ENCODE measurements around the gene MALL. TPM values are rescaled to one million over a fixed set of nuclear protein-coding genes. Genes with fewer than 3 reads are reported as not detected.
A peak's percentile ranks its signal among the peaks of the same experiment; 100 is the strongest.
"Not testable (repeated sequence)": the region's sequence is repeated elsewhere in the genome, so short reads cannot be mapped to it uniquely, and the experiment has no call there.

The MALL gene
- total and polyA plus RNA-seq, 7 donors, result 2.6 to 10.0 (median 4.8) TPM

DNA sequence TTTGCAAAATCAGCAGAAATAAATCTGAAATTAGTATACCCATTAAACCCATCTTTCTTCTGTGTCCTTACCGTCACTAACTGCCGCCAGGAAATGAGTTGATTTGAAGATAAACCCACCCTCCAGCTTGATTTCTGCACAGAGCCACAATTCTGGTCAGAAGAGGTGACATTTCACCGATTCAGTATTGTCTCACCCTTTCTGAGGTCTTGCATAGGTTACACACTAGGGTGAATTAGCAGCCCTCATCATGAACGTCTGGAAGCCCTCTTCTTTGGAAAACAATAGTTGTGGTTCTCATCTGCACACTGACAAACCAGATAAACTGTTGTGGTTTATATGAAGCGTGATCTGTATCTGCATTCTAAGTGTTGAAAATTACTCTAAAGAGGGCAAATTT is 61.9 kb downstream of the MALL start:
- no CpG with 5 or more reads among the region's 5 CpGs for WGBS, 3 donors
- H3K4me1 ChIP-seq; DNase-seq; intact Hi-C loops (cut with DNase I); H3K27ac ChIP-seq; H3K9me3 ChIP-seq; H3K4me3 ChIP-seq; ATAC-seq; H3K27me3 ChIP-seq (ENCODE audit: insufficient read depth in 3 of 3, low read length in 2 of 3); H3K36me3 ChIP-seq (ENCODE audit: insufficient read depth in 1 of 2, low read depth in 1 of 2): not testable (repeated sequence)

DNA sequence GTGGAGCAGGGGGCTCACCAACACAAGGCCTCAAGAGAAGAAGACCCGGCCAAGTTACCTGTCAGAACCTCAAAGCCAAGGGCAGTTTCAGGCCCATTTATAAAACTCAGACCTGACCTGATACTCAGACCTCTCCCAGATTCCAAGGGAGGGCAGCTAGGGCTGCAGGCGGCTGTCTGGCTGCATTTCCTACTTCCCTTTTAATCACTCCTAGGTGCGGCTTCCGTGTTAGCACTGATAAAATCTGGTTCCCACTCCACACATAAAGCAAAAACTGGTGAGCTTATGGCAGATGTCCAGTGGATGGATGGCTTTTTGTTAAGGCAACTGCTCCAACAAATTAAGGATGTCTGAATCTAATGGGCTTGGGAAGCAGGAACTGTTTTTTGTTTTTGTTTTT is 63.5 kb downstream of the MALL start:
- DNase-seq; ATAC-seq; intact Hi-C loops (cut with DNase I): not testable (repeated sequence)

DNA sequence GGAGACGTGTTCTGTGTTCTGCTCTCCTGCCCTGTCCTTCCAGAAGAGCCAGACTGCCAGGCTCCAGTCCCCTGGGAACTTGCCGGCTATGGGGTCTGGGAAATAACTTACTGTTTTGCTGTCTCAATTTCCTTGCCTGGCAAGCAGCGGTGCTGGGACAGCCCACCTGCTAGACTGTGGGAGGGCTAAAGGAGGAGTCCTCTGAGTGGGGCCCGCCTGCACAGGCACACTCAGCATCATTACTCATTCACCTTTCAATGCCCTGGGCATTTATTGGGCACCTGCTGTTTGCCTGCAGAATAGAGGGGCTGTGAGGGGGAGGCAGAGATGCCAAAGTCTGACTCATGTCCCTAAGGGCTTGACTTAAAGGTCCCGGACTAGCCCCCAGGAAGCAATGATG is 65.4 kb downstream of the MALL start:
- H3K36me3 ChIP-seq (ENCODE audit: insufficient read depth in 1 of 2, low read depth in 1 of 2); intact Hi-C loops (cut with DNase I); H3K4me1 ChIP-seq; H3K9me3 ChIP-seq; H3K4me3 ChIP-seq; DNase-seq; ATAC-seq; H3K27me3 ChIP-seq (ENCODE audit: insufficient read depth in 3 of 3, low read length in 2 of 3); H3K27ac ChIP-seq: not testable (repeated sequence)
- no CpG with 5 or more reads among the region's 5 CpGs for WGBS, 3 donors

More for the DNA sequence above, 63.5 kb downstream of the MALL start:
- not testable (repeated sequence) for H3K27me3 ChIP-seq (ENCODE audit: insufficient read depth in 3 of 3, low read length in 2 of 3); H3K36me3 ChIP-seq (ENCODE audit: insufficient read depth in 1 of 2, low read depth in 1 of 2); H3K27ac ChIP-seq; H3K9me3 ChIP-seq; H3K4me3 ChIP-seq; H3K4me1 ChIP-seq
- WGBS, 3 donors, result no CpG with 5 or more reads among the region's 4 CpGs

DNA sequence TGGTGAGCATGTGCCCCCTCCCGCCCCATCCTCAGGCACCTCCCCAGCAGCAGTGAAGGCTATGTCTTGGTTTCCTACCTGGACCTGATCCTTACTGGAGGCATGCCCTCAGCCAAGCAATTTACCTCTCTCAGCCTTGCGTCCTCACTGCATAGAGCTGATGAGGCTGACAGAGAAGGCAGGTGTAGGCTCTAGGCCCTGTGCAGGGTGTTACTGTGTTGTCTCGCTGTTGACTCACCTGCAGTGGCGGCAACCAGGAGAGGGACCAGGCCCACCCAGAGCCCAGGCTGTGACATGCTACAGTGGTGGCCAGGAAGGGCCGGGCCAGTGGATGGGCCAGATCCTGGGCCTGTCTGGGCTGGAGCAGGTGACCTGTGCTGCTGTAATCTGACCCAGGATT is 65.9 kb downstream of the MALL start:
- H3K4me3 ChIP-seq; H3K4me1 ChIP-seq; H3K36me3 ChIP-seq (ENCODE audit: insufficient read depth in 1 of 2, low read depth in 1 of 2); H3K27ac ChIP-seq; intact Hi-C loops (cut with DNase I); H3K9me3 ChIP-seq; DNase-seq; H3K27me3 ChIP-seq (ENCODE audit: insufficient read depth in 3 of 3, low read length in 2 of 3): not testable (repeated sequence)
- ATAC-seq, result peak in 1 of 4 donors; percentile 18
- 65 to 67% (median 67%) methylated on average over 3 of the region's 5 CpGs for WGBS, 3 donors

DNA sequence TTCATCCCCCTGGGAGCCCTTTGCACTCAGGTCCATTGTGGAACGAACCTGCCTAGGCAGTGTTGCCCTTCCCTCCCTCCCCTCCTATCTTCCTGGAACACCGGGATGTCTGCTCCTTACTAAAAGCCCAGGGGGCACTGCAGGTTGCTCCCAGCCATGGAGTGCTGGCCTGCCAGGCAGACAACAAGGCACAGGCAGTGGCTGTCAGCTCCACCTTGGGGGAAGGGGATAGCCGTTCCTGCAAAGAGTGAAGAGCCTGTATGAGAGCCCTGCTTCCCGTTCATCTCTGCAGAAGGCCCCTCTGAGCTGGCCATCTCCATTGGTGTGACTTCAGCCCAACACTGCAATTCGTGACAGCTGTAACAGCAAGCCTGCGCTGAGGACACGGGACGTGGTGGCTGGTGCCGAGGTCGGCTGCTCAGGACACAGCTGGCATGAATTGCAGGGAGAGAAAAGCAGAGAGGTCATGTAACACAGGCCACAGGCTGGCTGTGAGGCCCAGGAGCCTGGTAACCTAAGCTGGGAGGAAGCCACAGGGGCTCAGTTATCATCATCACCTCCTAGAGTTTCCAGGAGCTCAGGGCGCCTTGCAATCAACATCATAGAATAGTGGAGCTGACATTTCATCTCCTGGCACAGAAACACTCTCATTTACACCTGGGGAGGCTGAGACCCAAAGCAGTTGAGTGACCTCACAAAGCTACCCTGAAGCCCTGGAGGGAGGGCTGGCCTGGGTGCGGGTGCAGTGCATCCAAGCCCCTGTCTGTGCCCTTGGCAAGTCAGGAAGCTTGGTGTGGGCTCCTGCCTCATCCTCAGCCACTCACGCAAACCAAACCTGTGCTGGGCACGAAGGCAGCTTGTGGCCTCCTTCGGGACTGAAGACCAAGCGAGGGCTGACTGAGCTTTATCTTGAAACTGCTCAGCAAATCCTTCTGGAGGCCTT is 67.1 kb downstream of the MALL start:
- H3K27ac ChIP-seq, result peak overlapping the region; percentile 58
- intact Hi-C loops (cut with DNase I); H3K4me3 ChIP-seq; H3K9me3 ChIP-seq; H3K27me3 ChIP-seq (ENCODE audit: insufficient read depth in 3 of 3, low read length in 2 of 3); H3K36me3 ChIP-seq (ENCODE audit: insufficient read depth in 1 of 2, low read depth in 1 of 2); H3K4me1 ChIP-seq: not testable (repeated sequence)
- ATAC-seq (peak; percentile 78 to 93 (median 86)), DNase-seq (peak in 1 of 2 donors; percentile 23)
- 19 to 36% (median 35%) methylated on average over 5 to 10 of the region's 16 CpGs for WGBS, 3 donors

DNA sequence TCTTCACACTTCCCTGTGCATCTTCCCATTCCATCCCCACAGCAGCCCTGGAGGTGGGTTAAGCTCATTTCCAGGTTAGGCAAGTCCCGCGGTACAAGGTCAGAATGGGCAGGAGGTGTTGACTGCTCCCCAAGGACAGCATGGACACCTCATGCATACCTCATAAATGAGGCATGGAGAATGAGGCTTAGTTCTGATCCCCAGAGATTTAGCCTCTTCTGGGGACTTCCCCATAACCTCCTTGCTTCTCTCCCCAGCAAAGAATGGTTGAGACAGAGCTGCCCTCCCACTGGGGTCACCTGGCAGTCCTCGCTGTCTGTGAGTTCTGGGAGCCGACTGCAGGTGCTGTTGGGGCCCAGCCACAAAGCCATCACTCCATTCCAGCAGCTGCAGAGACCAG is 68.4 kb downstream of the MALL start:
- not testable (repeated sequence) for ATAC-seq, H3K4me1 ChIP-seq
- no CpG with 5 or more reads among the region's 4 CpGs for WGBS, 3 donors

DNA sequence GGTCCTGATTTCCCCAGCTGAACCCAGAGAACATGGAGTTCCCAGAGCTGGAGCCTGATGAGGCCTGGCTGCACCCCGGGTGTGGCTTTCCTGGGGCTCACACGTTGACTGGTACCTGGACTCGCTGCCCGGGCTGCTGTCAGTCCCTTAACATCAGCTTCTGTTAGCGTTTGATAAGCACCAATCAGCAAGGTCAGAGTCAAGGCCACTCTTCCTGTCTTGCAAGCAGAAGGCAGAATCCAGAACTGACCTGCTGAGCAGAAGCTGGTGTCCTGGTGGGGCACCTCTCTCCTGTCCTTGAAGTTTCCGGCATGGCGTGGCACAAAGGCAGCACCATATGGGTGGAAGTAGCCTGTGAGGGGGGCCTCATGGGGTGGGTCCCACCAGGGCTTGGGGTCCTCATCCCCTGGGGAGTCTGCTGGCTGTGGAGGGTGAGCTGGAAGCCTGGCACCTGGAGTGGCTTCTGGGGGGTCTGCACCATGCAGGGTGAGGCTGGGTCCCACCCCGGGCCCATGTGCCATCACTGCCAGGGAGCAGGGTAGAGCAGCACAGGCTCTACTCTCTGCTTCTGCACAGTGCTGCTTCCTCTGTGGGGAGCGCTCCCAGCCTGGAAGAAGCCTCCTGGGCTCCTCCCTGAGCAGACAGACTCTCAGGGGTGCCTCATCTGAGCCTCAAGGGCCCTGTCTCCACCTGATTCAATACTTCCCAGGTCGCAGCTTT is 73.5 kb downstream of the MALL start:
- H3K4me1 ChIP-seq; H3K4me3 ChIP-seq; intact Hi-C loops (cut with DNase I); ATAC-seq; H3K27ac ChIP-seq; H3K36me3 ChIP-seq (ENCODE audit: insufficient read depth in 1 of 2, low read depth in 1 of 2); H3K27me3 ChIP-seq (ENCODE audit: insufficient read depth in 3 of 3, low read length in 2 of 3); H3K9me3 ChIP-seq: not testable (repeated sequence)
- peak in 1 of 2 donors; percentile 11 for DNase-seq
- WGBS, 3 donors, result 83 to 100% (median 88%) methylated on average over 1 of the region's 10 CpGs

More for the DNA sequence above, 68.4 kb downstream of the MALL start:
- H3K27me3 ChIP-seq (ENCODE audit: insufficient read depth in 3 of 3, low read length in 2 of 3); H3K9me3 ChIP-seq; intact Hi-C loops (cut with DNase I); H3K4me3 ChIP-seq; H3K27ac ChIP-seq; H3K36me3 ChIP-seq (ENCODE audit: insufficient read depth in 1 of 2, low read depth in 1 of 2); DNase-seq: not testable (repeated sequence)

DNA sequence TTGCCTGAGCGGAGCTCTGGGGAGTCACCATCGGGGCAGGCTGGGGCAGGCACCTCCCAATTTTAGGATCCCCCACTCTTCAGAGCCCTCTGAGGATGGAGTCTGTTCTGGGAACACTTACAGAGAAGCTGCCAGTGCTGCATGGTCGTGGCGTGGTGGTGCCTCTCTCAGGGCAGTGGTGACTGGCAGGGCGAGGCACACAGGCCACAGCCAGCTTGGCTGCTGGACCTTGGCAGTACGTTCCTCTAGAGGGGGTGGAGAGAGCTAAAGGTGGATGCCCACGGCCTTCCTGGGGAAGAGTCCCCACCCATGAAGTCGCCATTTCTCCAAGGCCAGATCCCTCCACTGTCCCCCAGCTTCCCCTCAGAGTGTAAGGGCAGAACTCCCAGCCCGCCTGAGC is 78.3 kb downstream of the MALL start:
- intact Hi-C loops (cut with DNase I); H3K9me3 ChIP-seq; H3K4me3 ChIP-seq; H3K36me3 ChIP-seq (ENCODE audit: insufficient read depth in 1 of 2, low read depth in 1 of 2); H3K4me1 ChIP-seq; H3K27ac ChIP-seq; H3K27me3 ChIP-seq (ENCODE audit: insufficient read depth in 3 of 3, low read length in 2 of 3); ATAC-seq: not testable (repeated sequence)
- WGBS, 3 donors, result 87 to 96% (median 88%) methylated on average over 3 to 6 of the region's 9 CpGs
- peak in 1 of 2 donors; percentile 10 for DNase-seq

DNA sequence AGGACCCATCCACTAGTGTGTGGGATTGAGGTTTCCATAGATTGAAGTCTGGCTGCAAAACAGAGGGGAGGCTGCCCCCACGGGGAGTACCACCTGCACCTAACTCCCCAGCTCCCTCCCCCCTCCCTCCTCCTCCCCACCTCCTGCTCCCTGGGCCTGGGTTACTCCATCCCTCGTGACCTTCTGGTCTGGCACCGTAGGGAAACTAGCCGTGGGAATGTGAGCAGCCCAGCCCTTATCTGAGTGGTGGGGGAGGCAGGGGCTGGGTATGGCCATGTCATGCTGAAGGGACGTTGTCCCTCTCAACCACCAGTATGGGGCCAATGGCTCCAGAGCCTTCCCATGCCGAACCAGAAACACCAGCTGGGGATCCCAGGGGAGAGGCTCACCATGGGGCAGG is 80.2 kb downstream of the MALL start:
- H3K27me3 ChIP-seq (ENCODE audit: insufficient read depth in 3 of 3, low read length in 2 of 3); H3K4me1 ChIP-seq; ATAC-seq; DNase-seq; H3K36me3 ChIP-seq (ENCODE audit: insufficient read depth in 1 of 2, low read depth in 1 of 2); H3K9me3 ChIP-seq; H3K27ac ChIP-seq; H3K4me3 ChIP-seq; intact Hi-C loops (cut with DNase I): not testable (repeated sequence)
- no CpG with 5 or more reads among the region's 6 CpGs for WGBS, 3 donors

DNA sequence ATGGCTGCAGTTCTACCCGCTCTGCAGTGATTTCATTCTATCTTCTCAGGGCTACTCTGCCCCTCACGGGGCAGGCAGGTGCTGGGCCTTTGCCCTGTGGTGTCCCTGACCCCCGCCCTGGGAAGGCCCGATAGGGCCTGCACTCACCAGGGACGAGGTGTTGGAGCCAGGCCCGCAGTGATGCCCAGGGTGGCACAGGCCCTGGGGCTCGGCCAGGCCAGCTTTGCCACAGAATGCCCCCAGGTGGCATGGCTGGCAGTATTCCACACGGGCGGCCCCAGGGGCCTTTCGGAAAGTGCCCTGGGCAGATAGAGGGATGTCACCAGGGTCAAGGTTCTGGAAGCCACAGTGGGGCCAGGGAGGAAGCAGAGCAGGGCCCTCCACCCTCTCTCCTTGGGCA is 80.7 kb downstream of the MALL start:
- 81 to 94% (median 83%) methylated on average over 7 to 9 of the region's 10 CpGs for WGBS, 3 donors

More for the DNA sequence above, 80.7 kb downstream of the MALL start:
- H3K36me3 ChIP-seq (ENCODE audit: insufficient read depth in 1 of 2, low read depth in 1 of 2); H3K4me1 ChIP-seq; H3K9me3 ChIP-seq; ATAC-seq; H3K27ac ChIP-seq; H3K27me3 ChIP-seq (ENCODE audit: insufficient read depth in 3 of 3, low read length in 2 of 3); intact Hi-C loops (cut with DNase I); H3K4me3 ChIP-seq: not testable (repeated sequence)
- peak in 1 of 2 donors; percentile 42 for DNase-seq
